Endometrial microvascular endothelial cells (primary cell): ENCODE measurements around the gene PLIN5. TPM values are rescaled to one million over a fixed set of nuclear protein-coding genes. Genes with fewer than 3 reads are reported as not detected.

Experiments
- in situ Hi-C: cut with HindIII; loops from 2 replicates; pipeline ENCODE4 v1.10.0; 2017; ENCODE audit warnings: low sequenced_read_pairs, low pct_unique_long_range_greater_than_20kb; ENCODE audit errors: inconsistent ontology term
- total RNA-seq: library from RNA; depleted of rRNA; stranded (reverse); fragments of >200 nt; gene quantifications from one replicate; pipeline ENCODE4 v1.2.3, GENCODE V29; 2015; ENCODE audit errors: inconsistent ontology term

PLIN5 gene
- total RNA-seq, 1 donor from 2014 or later, result not detected

DNA sequence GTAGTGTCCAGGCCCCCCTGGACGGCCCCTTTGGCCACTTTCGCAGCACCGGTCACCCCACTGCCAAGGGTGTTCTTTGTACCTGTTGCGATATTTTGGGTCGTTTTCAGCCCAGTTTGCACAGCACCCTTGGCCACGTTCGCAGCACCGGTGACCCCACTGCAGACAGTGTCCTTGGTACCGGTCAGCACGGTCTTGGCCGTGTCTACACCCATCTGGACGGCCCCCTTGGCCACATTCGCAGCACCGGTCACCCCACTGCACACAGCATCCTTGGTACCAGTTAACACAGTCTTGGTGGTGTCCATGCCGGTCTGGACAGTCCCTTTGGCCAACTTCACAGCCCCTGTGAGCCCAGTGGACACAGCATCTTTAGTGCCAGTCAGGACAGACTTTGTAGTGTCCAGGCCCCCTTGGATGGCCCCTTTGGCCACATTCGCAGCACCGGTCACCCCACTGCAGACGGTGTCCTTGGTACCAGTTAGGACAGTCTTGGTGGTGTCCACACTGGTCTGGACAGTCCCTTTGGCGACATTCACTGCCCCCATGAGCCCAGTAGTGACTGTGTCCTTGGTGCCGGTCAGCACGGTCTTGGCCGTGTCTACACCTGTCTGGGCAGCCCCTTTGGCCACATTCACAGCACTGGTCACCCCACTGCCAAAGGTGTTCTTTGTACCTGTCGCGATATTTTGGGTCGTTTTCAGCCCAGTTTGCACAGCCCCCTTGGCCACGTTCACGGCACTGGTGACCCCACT is 23.5 kb downstream of the PLIN5 start:
- in situ Hi-C loops, result no loop called here

DNA sequence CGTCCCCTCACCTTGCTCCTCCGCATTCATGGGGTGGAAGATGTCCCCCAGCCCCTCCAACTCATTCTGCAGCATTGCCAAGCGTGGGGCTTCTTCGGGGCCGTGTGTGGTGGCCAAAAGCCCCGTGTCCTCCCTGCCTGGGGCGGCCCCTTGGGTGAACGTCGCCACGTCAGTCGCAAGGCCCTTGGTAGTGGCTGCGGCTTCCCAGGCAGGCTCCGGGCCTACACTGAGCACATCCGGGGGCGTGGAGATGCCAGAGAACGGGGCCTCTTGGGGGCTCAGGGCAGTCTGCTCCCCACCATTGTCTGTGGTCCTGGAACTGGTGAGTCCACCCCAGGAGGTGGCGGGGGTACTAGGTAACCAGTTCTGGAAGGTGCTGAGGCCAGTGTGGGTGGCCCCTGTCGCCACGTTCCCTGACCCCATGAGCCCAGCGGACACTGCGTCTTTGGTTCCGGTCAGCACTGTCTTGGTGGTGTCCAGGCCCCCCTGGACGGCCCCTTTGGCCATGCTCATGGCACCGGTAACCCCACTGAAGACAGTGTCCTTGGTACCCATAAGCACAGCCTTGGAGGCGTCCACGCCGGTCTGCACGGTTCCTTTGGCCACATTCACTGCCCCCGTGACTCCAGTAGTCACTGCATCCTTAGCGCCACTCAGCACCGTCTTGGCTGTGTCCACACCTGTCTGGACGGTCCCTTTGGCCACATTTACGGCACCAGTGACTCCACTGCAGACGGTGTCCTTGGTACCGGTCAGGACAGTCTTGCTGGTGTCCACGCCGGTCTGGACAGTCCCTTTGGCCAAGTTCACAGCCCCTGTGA is 24.4 kb downstream of the PLIN5 start:
- in situ Hi-C loops, result no loop called here

DNA sequence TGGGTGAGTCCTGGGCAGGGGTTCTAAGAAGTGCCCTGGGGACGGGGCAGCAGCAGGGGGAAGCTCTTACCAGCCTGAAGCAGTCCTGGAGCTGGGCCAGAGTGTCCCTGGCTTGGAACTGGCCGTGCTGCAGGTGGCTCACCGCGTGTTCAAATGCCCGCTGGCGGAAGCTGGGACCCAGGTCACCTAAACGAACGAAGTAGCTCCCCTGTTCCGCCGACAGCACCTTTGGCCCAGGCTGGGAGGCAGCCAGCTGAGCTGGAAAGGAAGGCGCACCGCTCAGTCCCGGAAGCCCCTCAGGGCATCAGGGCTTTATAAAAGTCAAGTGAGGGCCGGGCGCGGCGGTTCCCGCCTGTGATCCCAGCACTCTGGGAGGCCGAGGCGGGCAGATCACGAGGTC is 26.3 kb downstream of the PLIN5 start:
- in situ Hi-C loops, result no loop called here

DNA sequence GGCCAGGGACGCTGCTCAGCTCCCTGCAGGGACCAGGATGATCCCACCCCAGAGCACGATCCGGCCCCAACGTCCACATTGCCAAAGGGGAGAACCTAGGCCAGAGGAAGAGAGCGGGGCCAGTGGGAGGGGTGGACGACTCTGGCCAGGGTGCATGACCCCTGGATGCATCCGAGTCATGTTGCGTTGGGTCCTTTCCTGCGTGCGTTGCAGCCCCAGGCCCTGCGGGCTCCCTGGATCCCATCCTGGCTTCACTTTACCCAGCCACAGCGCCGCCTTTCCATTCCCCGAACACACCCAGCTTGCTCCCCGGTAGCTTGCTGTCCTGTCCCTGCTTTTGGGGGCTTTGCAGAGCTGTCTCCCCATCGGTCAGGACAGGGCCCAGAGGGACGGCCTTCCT is 27.2 kb downstream of the PLIN5 start:
- in situ Hi-C loops, result no loop called here

DNA sequence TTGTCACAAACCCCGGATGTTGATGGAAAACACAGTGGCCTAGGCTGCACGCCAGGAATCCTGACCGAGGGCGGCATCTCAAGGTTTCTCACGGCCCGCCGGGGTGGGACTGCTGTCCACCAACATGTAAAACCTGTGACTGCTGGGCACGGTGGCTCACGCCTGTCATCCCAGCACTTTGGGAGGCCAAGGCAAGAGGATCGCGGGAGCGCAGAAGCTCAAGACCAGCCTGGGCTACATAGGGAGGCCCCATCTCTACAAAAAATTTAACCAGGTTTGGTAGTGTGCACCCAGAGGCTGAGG is 27.9 kb downstream of the PLIN5 start:
- in situ Hi-C loops, result no loop called here

DNA sequence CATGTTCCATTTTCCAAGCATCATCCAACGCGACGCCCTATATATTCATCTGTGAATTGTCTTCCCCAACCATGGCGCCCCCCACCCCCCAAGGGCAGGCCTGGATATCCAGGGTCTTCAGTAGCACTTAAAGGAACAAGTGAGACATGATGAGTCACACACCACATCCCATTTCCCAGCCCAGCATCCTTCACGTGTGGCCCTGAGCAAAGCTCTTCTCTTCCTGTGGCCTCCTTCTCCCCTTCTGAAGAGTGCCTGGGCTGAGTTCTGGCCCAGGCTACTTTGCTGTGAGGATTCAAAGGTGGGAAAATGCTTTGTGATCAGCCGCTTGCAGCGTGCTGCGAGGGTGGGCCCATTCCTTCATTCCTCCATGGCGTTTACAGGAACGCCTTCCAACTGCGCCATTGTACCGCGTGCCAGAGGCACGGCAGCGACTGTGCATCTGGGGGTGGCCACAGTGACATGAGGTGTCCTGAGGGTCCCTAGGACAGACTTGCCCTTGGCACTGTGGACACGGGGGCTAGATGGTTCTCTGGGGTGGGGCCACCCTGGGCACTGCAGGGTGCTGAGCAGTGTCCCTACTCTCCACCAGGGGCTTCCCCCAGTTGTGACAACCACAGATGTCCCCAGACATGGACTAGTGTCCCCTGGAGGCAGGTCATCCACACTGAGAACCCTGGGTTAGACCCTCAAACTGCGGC is 28.4 kb downstream of the PLIN5 start:
- in situ Hi-C loops, result no loop called here

DNA sequence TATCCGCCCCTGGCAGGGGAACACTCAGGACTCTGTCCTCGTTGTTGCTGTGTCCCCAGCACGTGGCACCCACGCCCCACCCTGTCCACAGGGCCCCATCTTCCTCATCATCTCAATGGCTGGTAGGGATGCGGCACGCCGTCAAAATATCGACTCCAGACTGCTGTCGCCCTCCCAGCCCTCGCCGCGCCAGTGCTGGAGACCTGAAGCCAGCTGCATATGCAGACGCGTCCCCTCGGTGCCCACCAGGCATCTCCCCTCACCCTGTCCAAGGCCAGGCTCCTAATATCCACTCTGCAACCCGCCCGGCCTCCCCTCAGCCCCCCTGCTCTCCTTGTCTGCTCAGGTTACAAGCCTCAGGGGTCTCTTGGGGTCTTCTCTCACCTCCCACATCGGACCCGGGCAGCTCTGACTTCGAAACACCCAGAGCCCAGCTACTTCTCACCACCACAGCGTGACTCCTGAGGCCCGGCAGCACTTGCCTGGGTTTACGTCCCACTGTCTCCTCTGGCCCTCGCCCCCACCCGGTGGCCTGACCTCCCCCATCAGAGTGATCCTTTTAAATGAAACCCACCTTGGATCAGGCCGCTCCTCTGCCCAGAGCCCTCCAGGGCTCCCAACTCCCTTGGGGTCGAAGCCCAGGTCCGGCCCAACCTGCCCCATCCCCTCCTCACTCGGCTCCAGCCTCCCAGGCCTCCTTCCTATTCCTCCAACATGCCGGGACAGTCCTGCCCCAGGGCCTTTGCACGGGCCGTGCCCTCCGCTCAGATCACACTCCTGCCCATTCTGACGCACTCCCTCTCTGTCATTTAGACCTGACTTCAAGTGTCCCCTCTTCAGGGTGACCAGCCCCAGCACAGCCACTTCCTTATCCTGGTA is 29.2 kb downstream of the PLIN5 start:
- in situ Hi-C loops, result no loop called here

DNA sequence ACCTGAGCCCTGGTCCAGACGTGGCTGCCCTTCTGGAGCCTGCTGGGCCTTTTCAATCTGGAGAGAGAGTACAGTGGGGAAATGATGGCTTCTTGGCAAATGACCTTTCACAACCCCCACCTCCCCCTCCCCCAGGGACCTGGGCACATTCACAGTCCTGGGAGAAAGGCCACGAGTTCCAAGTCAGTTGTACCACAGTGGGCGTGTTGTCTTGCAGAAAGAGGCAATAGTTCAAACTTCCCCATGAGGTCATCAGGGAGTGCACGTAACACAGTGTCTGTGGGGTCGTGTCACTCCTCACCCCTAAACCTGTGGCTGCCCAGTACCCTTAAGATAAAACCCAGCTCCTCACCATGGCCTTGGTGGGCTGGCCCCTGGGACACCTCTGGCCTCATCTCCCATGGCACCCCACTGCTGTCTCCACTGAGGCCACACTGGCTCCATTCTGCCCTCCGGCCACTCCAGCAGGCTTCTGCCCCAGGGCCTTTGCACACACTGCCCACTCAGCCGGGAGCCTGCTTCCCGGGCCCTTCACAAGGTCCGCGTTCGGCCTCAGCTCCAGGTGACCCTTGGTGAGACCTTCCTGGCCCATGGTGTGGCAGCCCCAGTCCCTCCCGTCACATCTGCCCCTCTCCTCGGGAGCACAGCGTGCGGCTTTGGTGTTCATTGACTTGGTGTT is 30.0 kb downstream of the PLIN5 start:
- in situ Hi-C loops, result no loop called here

DNA sequence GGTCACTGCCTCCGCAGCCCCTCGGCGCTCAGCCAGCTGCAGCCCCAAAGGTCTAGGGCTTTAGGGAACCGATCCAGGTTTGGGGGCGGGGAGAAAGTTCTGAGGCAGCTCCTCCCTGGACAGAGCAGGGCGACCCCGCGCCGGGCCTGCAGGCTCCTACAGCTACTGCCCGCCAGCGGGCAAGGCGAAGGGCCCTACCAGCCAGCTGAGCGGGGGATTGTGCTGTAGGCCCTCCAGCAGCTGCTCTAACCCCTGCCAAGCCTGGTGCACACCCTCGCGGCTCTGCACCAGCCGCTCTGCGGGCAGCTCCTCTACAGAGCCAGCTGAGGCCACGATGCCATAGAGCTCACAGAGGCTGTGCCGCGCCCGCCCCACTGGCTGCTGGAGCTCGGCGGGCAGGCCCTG is 30.7 kb downstream of the PLIN5 start:
- in situ Hi-C loops, result no loop called here

DNA sequence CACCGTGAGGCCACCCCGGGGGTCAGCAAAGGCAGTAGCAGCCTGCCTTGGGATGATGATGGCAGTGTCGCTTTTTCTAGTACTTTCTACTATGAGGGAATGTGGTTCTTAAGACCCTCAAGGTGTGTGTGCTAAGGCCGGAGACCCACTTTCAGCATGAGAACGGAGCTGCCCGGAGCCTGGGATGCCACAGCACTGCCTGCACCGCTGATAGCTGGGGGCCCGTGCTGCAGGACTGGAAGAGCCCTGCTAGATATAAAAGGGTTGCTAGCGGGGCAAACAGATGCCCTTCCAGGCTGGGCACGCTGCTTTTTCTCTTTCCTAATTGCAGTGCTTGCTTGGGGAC is 31.2 kb downstream of the PLIN5 start:
- in situ Hi-C loops, result no loop called here

DNA sequence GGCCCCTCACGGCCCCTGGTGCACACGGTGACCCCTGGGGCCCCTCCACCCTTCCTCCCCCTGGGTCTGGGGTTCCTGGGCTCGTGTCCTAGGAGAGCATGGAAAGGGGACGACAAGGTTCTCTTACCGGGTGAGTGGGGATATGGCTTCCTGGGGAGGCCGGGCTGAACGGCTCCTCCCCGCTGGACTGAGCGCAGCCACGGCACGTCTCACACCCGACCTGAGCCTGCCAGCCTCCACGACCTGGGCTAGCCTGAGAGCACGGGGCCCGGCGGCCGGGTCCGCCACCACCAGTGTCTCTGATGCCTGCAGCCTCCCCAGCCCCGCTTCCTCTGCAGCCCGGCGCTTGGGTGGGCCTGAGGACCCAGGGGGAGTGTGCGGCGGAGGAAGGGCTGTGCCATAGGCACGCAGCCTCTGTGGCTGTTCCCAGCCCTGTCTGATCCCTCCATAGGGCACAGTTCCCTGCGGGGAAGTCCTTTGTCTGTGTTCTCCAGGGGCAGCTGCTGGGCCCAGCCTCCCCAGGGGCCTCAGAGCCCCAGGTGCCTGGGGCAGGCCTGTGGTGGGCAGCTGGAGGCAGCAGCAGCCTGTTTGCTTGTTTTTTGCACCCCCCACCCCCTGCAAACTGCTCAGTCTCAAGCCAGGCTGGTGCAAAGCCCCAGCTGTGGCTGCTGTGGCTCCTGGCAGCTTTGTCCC is 31.7 kb downstream of the PLIN5 start:
- in situ Hi-C loops, result no loop called here

DNA sequence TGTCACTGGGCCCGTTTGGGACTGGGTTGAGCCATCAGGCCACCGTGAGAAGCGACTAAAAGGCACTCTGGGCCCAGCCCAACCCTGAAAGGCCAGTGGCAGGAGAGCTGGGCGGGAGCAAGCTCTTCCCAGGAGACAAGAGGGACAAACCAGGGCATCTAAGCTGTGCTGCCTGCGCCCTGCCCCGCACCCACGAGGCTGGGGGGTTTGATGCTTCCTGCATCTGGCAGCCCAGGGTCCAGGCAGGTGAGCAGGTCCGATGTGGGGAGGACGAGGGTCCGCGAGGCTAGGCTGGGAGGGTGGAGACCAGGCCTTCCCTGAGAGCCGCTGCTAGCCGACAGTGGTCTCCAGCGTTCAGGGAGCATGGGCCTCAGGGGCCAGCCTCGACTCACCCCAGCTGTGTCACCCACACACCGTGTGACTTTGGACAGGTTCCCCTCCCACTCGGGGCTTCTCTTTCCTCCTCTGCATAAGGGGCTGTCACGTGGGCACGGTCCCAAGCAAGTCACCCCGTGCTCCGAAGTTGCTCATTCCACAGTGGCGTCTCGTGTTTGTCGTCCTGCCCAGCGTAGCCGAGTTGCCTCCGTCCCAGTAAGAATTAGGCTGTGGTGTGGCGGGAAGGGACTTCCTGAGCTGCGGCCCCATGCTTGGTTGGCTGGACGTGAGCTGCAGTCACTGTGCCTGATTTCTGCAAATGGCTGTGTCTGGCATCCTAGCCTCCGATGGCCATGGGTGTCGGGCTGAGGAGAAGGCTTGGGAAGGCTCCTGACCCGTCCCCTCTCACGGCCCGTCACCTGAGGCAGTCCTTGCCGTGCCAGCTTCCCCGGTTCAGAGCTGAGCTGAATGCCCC is 32.5 kb downstream of the PLIN5 start:
- in situ Hi-C loops, result no loop called here

DNA sequence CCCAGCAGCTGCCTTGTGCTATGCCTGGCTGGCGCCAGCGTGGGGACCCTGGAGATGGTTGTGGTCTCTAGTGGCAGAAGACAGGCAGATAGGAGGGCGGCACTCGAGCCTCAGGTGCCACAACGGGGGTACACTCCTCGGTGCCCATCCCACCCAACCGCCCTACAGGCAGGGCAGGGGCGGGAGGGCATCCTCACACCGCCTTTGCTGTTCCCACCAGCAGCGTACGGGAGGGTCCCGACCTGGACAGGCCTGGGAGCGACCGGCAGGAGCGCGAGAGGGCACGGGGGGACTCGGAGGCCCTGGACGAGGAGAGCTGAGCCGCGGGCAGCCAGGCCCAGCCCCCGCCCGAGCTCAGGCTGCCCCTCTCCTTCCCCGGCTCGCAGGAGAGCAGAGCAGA is 33.3 kb downstream of the PLIN5 start:
- in situ Hi-C loops, result no loop called here

DNA sequence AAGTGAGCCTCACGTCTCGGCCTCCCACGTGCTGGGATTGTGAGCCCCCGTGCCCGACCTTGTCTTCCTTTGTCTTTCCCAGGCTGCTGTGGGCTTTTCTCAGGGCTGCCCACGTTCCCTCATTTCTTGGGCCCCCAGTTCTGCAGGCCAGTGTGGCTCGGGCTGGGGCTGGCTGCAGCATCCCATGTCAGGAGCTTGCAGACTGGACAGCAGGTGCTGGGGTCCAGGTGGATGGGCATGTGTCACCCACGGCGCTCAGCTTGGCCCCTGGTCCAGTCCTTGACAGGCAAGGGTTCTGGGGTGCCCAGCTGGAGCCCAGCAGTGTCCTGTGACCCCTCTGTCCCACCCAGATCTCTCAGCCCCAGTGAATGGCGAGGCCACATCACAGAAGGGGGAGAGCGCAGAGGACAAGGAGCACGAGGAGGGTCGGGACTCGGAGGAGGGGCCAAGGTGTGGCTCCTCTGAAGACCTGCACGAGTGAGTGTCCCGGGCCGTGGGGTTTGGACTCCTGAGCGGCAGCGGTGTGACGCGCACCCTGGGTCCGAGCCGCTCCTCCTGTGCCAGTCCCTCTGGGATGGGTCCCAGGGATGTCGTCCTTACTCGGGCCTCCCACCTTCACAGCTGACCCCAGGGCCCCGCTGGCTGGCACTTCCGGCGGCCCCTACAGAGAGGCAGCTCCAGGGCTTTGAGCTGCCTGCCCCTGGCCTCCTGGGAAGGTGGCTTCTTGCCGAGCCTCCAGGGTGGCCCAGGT is 34.0 kb downstream of the PLIN5 start:
- in situ Hi-C loops, result no loop called here

DNA sequence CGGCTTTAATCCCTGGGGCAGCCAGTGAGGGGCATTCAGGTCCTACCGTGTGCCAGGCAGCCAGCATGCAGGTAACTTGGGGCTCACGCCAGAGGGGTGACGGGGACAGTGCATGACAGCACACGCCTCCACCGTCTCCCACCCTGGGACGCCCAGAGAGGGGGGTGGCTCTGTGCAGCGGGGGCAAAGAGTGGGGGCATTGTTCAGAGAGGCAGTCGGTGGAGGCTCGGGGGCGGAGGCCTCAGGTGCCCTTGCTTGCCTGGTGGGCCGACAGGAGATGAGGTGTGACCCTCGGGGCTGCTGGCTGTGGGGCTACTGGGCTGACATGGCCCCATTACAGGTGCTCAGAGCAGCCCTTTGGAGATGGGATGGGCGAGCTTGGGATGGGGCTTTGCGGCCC is 35.2 kb downstream of the PLIN5 start:
- in situ Hi-C loops, result no loop called here

DNA sequence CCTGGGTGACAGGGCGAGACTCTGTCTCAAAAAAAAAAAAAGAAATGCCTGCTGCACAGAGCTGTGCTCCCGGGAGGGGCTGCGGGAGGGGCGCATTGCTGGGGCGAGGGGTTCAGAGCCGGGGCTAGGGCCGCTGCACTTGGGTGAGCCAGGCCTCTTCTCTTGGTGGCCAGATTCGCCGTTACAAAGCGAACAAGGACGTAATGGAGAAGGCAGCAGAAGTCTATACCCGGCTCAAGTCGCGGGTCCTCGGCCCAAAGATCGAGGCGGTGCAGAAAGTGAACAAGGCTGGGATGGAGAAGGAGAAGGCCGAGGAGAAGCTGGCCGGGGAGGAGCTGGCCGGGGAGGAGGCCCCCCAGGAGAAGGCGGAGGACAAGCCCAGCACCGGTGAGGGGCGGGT is 35.7 kb downstream of the PLIN5 start:
- in situ Hi-C loops, result no loop called here

DNA sequence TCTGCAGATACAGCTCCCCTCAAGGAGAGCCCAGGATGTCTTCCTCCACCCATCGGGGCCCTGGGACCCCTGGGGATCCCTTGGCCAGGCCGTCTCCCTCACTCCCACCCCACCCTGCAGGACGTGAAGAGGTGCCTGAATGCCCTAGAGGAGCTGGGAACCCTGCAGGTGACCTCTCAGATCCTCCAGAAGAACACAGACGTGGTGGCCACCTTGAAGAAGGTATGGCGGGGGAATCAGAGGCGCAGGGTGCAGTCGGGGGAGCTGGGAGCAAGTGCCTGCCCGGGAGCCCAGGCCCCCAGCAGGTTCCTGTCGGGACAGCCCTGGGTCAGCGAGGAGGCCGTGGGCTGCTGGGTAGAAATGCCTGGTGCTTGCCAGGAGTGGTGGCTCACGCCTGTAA is 36.3 kb downstream of the PLIN5 start:
- in situ Hi-C loops, result no loop called here
